Esophagus (tissue), 2 donors: Measurements from ENCODE around the gene TMEM9. TPM values are rescaled to one million over a fixed set of nuclear protein-coding genes. Genes with fewer than 3 reads are reported as not detected.

Experiments
- H3K27ac ChIP-seq, 2 donors: one replicate each; pipeline ENCODE4 v1.5.1; 2013; ENCODE audit warnings: low read depth in 2 of 2, mild to moderate bottlenecking in 2 of 2, inconsistent platforms in 1 of 2, low read length in 1 of 2, moderate library complexity in 1 of 2
- H3K27me3 ChIP-seq, 2 donors: one replicate each; pipeline ENCODE4 v1.6.1; 2013; ENCODE audit warnings: low read length in 2 of 2, control low read depth in 1 of 2, mild to moderate bottlenecking in 1 of 2; ENCODE audit not compliant: insufficient read depth in 2 of 2, control insufficient read depth in 1 of 2
- H3K36me3 ChIP-seq, 2 donors: one replicate each; pipeline ENCODE4 v1.6.1; 2013; ENCODE audit warnings: low read length in 1 of 2; ENCODE audit not compliant: control insufficient read depth in 2 of 2, insufficient read depth in 2 of 2
- H3K4me1 ChIP-seq, 2 donors: one replicate each; pipeline ENCODE4 v1.6.1; 2013; ENCODE audit warnings: low read length in 1 of 2; ENCODE audit not compliant: control insufficient read depth in 2 of 2, insufficient read depth in 2 of 2
- H3K4me3 ChIP-seq, 2 donors: one replicate each; pipeline ENCODE4 v1.5.1; 2013; ENCODE audit warnings: low read length in 2 of 2, mild to moderate bottlenecking in 2 of 2, low read depth in 1 of 2, moderate library complexity in 1 of 2
- H3K9me3 ChIP-seq, 2 donors: one replicate each; pipeline ENCODE4 v1.6.1; 2013; ENCODE audit warnings: mild to moderate bottlenecking in 2 of 2, low read depth in 1 of 2, low read length in 1 of 2, moderate library complexity in 1 of 2; ENCODE audit not compliant: control insufficient read depth in 2 of 2, insufficient read depth in 1 of 2
- WGBS, 2 donors: extraction: QIAGEN DNeasy Blood & Tissue Kit; methylation state at CpG; one replicate each; pipeline ENCODE4 v1.1.7; 2013; 5-methylcytosine and 5-hydroxymethylcytosine counted together
- polyA plus RNA-seq, 2 donors: library from polyadenylated mRNA; stranded (reverse); fragments of 200-250 nt; gene quantifications; one replicate each; pipeline ENCODE4 v1.2.3, GENCODE V29; 2013
- donor health status: healthy with polysubstance abuse.
- donor health status: Bipolar disorder and iron deficiency.

Gene TMEM9
- polyA plus RNA-seq, 2 donors = 13.2 to 25.7 TPM

DNA sequence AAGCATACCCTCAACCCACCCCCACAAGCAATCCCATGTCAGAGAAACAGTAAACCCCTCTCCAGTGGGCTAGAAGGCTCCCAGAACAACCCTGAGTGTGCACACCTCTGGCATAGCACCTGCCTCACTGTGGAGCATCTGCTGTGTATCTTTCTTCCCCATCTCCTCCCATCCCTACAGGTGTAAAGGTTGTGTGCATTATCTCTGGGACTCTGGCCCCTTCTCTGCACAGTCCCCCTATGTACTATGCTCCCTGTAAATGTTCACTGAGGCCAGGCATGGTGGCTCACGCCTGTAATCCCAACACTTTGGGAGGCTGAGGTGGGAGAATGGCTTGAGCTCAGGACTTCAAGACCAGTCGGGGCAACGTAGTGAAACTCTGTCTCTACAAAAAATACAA is 41.3 kb downstream of the TMEM9 start:
- Histone ChIP-seq H3K4me1 (peaks cover 3 to 5% of the 10 kb centered on the region in 2 donors), H3K4me3 (no peak overlapping the region), H3K9me3 (no peaks in the 10 kb centered on the region), H3K36me3 (no peaks in the 10 kb centered on the region), H3K27ac (no peak overlapping the region), H3K27me3 (peaks cover 0 to 2% of the 10 kb centered on the region in 2 donors)
- WGBS, 2 donors = 91% methylated on average over 3 of the region's 3 CpGs

GRCh38 chr1:201112173-201112731 is 42.0 kb downstream of the TMEM9 start, which contains the start of gene CACNA1S:
CACNA1S (minus strand) TSS chr1:201112426; CDS start chr1:201112339, 87 bp downstream.
- no peaks in the 10 kb centered on the region for H3K36me3 ChIP-seq
- H3K27me3 ChIP-seq = peaks cover 0 to 2% of the 10 kb centered on the region in 2 donors
- peaks cover 3 to 5% of the 10 kb centered on the region in 2 donors for H3K4me1 ChIP-seq
- H3K4me3 ChIP-seq = no peak within 1 kb of the TSS
- H3K27ac ChIP-seq = no peak within 1 kb of the TSS
- no peaks in the 10 kb centered on the region for H3K9me3 ChIP-seq
- 80 to 82% methylated on average over 8 to 9 of the region's 9 CpGs for WGBS, 2 donors

GRCh38 chr1:201111672-201112071 is 42.6 kb downstream of the TMEM9 start:
- Histone ChIP-seq H3K4me3 (no peak overlapping the region), H3K4me1 (peaks cover 3 to 5% of the 10 kb centered on the region in 2 donors), H3K27me3 (peaks cover 0 to 2% of the 10 kb centered on the region in 2 donors), H3K36me3 (no peaks in the 10 kb centered on the region), H3K9me3 (no peaks in the 10 kb centered on the region), H3K27ac (no peak overlapping the region)
- WGBS, 2 donors = 86 to 88% methylated on average over 2 of the region's 3 CpGs

- Histone ChIP-seq H3K9me3 (no peaks in the 10 kb centered on the region), H3K4me1 (peaks cover 3 to 5% of the 10 kb centered on the region in 2 donors), H3K27me3 (peaks cover 0 to 2% of the 10 kb centered on the region in 2 donors), H3K36me3 (no peaks in the 10 kb centered on the region), H3K27ac (no peak overlapping the region), H3K4me3 (no peak overlapping the region)
- WGBS, 2 donors = 76 to 81% methylated on average over 7 of the region's 7 CpGs
Measured at GRCh38 chr1:201111156-201111555, 43.1 kb downstream of the TMEM9 start.

- 85 to 95% methylated on average over 5 of the region's 5 CpGs for WGBS, 2 donors
- Histone ChIP-seq H3K27me3 (peaks cover 0 to 2% of the 10 kb centered on the region in 2 donors), H3K27ac (no peak overlapping the region), H3K36me3 (no peaks in the 10 kb centered on the region), H3K4me3 (no peak overlapping the region), H3K4me1 (peaks cover 3 to 5% of the 10 kb centered on the region in 2 donors), H3K9me3 (no peaks in the 10 kb centered on the region)
Measured at GRCh38 chr1:201110616-201111015, 43.7 kb downstream of the TMEM9 start.

- no peak overlapping the region for H3K4me3 ChIP-seq
- H3K36me3 ChIP-seq = no peaks in the 10 kb centered on the region
- H3K9me3 ChIP-seq = no peaks in the 10 kb centered on the region
- H3K27ac ChIP-seq = no peak overlapping the region
- peaks cover 0 to 2% of the 10 kb centered on the region in 2 donors for H3K27me3 ChIP-seq
- WGBS, 2 donors = 88 to 89% methylated on average over 10 of the region's 10 CpGs
- H3K4me1 ChIP-seq = peaks cover 3 to 5% of the 10 kb centered on the region in 2 donors
Measured at GRCh38 chr1:201110138-201110537, 44.1 kb downstream of the TMEM9 start.

DNA sequence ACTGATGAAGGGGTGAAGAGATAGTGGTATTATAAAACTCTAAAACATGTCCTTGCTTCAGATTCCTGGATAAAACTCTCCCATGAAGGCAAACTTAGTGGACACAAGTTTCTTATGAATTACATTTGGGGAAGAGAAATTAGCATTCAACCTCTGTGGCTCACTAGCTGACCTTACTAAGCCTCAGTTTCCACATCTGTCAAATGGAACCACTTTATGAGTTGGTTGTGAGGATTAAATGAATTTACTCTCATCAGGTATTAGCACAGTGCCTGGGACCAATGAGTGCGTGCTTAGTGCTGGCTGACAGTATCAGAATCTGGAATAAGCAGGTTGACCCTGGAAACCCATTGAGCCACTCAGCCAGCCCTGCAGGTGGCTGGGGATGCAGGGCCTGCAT is 44.6 kb downstream of the TMEM9 start:
- no peaks in the 10 kb centered on the region for H3K36me3 ChIP-seq
- 96% methylated on average over 1 of the region's 1 CpG for WGBS, 2 donors
- H3K4me1 ChIP-seq = peaks cover 0 to 5% of the 10 kb centered on the region in 2 donors
- no peaks in the 10 kb centered on the region for H3K9me3 ChIP-seq
- no peak overlapping the region for H3K27ac ChIP-seq
- H3K27me3 ChIP-seq = no peaks in the 10 kb centered on the region
- no peak overlapping the region for H3K4me3 ChIP-seq

DNA sequence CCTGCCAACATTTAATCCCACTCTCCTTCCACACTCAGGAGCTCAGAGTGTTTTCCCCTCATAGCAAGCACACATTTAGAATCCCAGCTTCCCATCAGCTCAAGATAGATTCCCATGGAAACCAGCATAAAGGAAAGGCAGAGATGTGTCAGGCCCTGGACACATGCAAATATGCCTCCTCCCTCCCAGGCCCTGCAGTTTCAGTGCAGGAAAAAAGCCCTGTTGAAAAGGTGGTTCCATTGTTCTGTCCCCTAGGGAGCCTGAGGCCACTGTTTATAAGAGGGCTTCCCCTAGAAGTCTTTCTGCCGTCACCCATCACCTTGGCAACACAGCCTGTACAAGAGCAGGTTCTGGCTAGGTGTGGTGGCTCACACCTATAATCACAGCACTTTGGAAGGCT is 45.7 kb downstream of the TMEM9 start:
- Histone ChIP-seq H3K9me3 (no peaks in the 10 kb centered on the region), H3K36me3 (no peaks in the 10 kb centered on the region), H3K27ac (no peak overlapping the region), H3K27me3 (no peaks in the 10 kb centered on the region), H3K4me1 (no peaks in the 10 kb centered on the region), H3K4me3 (no peak overlapping the region)
- WGBS, 2 donors = 64 to 65% methylated on average over 1 of the region's 1 CpG

DNA sequence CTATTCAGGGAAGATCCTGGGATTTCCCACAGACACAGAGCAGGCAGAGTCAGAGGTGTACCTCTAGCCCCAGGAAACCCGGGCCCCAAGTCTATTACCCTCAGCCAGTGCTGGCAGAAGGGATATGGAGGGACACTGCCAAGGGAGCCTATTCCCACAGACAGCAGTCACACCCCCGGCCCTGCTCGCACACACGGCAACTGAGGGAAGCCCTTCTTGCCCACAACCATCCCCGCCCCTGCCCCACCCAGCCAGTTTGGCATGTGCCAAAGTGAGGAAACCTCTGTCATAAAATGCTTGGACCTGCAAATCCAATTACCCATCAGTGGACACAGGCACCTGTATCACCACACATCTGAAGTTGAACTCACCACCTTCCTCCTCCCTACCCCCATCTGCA is 48.6 kb downstream of the TMEM9 start:
- no peaks in the 10 kb centered on the region for H3K4me1 ChIP-seq
- H3K4me3 ChIP-seq = no peak overlapping the region
- no peaks in the 10 kb centered on the region for H3K36me3 ChIP-seq
- no peaks in the 10 kb centered on the region for H3K9me3 ChIP-seq
- 65 to 68% methylated on average over 5 of the region's 5 CpGs for WGBS, 2 donors
- no peak overlapping the region for H3K27ac ChIP-seq
- H3K27me3 ChIP-seq = no peaks in the 10 kb centered on the region

GRCh38 chr1:201104141-201104540 is 50.1 kb downstream of the TMEM9 start:
- Histone ChIP-seq H3K27me3 (no peaks in the 10 kb centered on the region), H3K36me3 (no peaks in the 10 kb centered on the region), H3K9me3 (no peaks in the 10 kb centered on the region), H3K4me1 (no peaks in the 10 kb centered on the region), H3K4me3 (no peak overlapping the region), H3K27ac (no peak overlapping the region)
- WGBS, 2 donors = 39 to 50% methylated on average over 1 of the region's 1 CpG
